ENCODE data around the gene ELF4. TPM values are rescaled to one million over a fixed set of nuclear protein-coding genes. Genes with fewer than 3 reads are reported as not detected.

ELF4 gene
- total RNA-seq, 2 donors from 2014 or later = 2.8 to 3.8 TPM

GRCh38 chrX:130032552-130032951 is 77.7 kb downstream of the ELF4 start:
- Histone ChIP-seq H3K27me3 (ENCODE audit: control insufficient read depth, insufficient read depth, low read length, poor library complexity, severe bottlenecking) (no peaks in the 10 kb centered on the region), H3K4me1 (ENCODE audit: control insufficient read depth, insufficient read depth, low read length) (no peaks in the 10 kb centered on the region), H3K9me3 (ENCODE audit: control insufficient read depth, low read length) (no peaks in the 10 kb centered on the region), H3K36me3 (ENCODE audit: control insufficient read depth, insufficient read depth, low read length) (peaks cover 10% of the 10 kb centered on the region), H3K4me3 (ENCODE audit: low read length) (no peak overlapping the region), H3K9ac (ENCODE audit: extremely low read depth, low read length, poor library complexity, severe bottlenecking) (no peak overlapping the region), H3K27ac (ENCODE audit: low read depth, low read length) (no peak overlapping the region)
- no peak overlapping the region for H3K4me3 Mint-ChIP-seq
- peaks cover 51% of the 10 kb centered on the region for H3K9me3 Mint-ChIP-seq
- H3K27me3 Mint-ChIP-seq (ENCODE audit: insufficient read depth) = no peaks in the 10 kb centered on the region
- WGBS, 2 experiments (ENCODE audit: insufficient coverage in 1 of 2, insufficient read length in 1 of 2) = 100% methylated on average over 2 of the region's 3 CpGs; no CpG with 5 or more reads in 1 of the 2 experiments
- H3K4me1 Mint-ChIP-seq = no peaks in the 10 kb centered on the region
- no peak overlapping the region for H3K27ac Mint-ChIP-seq
- H3K36me3 Mint-ChIP-seq (ENCODE audit: low read depth) = peaks cover 44% of the 10 kb centered on the region
- no peak for TF ChIP-seq CTCF (conservative IDR thresholded peaks at IDR 0.05)
- DNase-seq = no peak

GRCh38 chrX:130030826-130031225 is 79.5 kb downstream of the ELF4 start:
- no peak overlapping the region for H3K27ac ChIP-seq (ENCODE audit: low read depth, low read length)
- no peak for TF ChIP-seq CTCF (conservative IDR thresholded peaks at IDR 0.05)
- no peaks in the 10 kb centered on the region for H3K9me3 ChIP-seq (ENCODE audit: control insufficient read depth, low read length)
- Mint-ChIP-seq H3K36me3 (ENCODE audit: low read depth) (peaks cover 50% of the 10 kb centered on the region), H3K9me3 (peaks cover 53% of the 10 kb centered on the region), H3K27me3 (ENCODE audit: insufficient read depth) (no peaks in the 10 kb centered on the region), H3K4me1 (no peaks in the 10 kb centered on the region), H3K4me3 (no peak overlapping the region), H3K27ac (no peak overlapping the region)
- no peaks in the 10 kb centered on the region for H3K27me3 ChIP-seq (ENCODE audit: control insufficient read depth, insufficient read depth, low read length, poor library complexity, severe bottlenecking)
- no peak overlapping the region for H3K4me3 ChIP-seq (ENCODE audit: low read length)
- peak; percentile 45 for DNase-seq
- no peaks in the 10 kb centered on the region for H3K4me1 ChIP-seq (ENCODE audit: control insufficient read depth, insufficient read depth, low read length)
- 100% methylated on average over 2 of the region's 4 CpGs; no CpG with 5 or more reads in 1 of the 2 experiments for WGBS, 2 experiments (ENCODE audit: insufficient coverage in 1 of 2, insufficient read length in 1 of 2)
- peaks cover 21% of the 10 kb centered on the region for H3K36me3 ChIP-seq (ENCODE audit: control insufficient read depth, insufficient read depth, low read length)
- no peak overlapping the region for H3K9ac ChIP-seq (ENCODE audit: extremely low read depth, low read length, poor library complexity, severe bottlenecking)

GRCh38 chrX:130028196-130028595 is 82.1 kb downstream of the ELF4 start:
- no peak overlapping the region for H3K27ac Mint-ChIP-seq
- H3K9me3 Mint-ChIP-seq = peaks cover 49% of the 10 kb centered on the region
- H3K4me1 Mint-ChIP-seq = peaks cover 4% of the 10 kb centered on the region
- WGBS, 2 experiments (ENCODE audit: insufficient coverage in 1 of 2, insufficient read length in 1 of 2) = 85 to 90% methylated on average over 2 to 5 of the region's 5 CpGs
- H3K4me3 Mint-ChIP-seq = no peak overlapping the region
- no peaks in the 10 kb centered on the region for H3K27me3 Mint-ChIP-seq (ENCODE audit: insufficient read depth)
- DNase-seq = peak; percentile 71
- TF ChIP-seq CTCF (conservative IDR thresholded peaks at IDR 0.05) = peak; percentile 80
- Histone ChIP-seq H3K27ac (ENCODE audit: low read depth, low read length) (no peak overlapping the region), H3K36me3 (ENCODE audit: control insufficient read depth, insufficient read depth, low read length) (peaks cover 22% of the 10 kb centered on the region), H3K9ac (ENCODE audit: extremely low read depth, low read length, poor library complexity, severe bottlenecking) (no peak overlapping the region), H3K27me3 (ENCODE audit: control insufficient read depth, insufficient read depth, low read length, poor library complexity, severe bottlenecking) (no peaks in the 10 kb centered on the region), H3K4me1 (ENCODE audit: control insufficient read depth, insufficient read depth, low read length) (no peaks in the 10 kb centered on the region), H3K4me3 (ENCODE audit: low read length) (no peak overlapping the region), H3K9me3 (ENCODE audit: control insufficient read depth, low read length) (no peaks in the 10 kb centered on the region)
- H3K36me3 Mint-ChIP-seq (ENCODE audit: low read depth) = peaks cover 48% of the 10 kb centered on the region

Data from endodermal cell (in vitro differentiated cells).